H54 (cell line): ENCODE data around the gene ZCCHC7.
A peak's percentile ranks its signal among the peaks of the same experiment; 100 is the strongest.

Experiments used
- DNase-seq: peaks from one replicate; pipeline ENCODE4 v3.0.0; 2011; ENCODE audit warnings: low spot score, mixed read lengths; ENCODE audit not compliant: insufficient read length
- FAIRE-seq: peaks from 3 replicates; lab custom pipeline; 2011; peaks lifted over from hg19 to GRCh38; lab: Jason Lieb, UNC
- POLR2A ChIP-seq: IDR thresholded peaks from 2 replicates; pipeline ENCODE4 v1.6.1; 2011; ENCODE audit warnings: low read depth, mild to moderate bottlenecking, low read length

The ZCCHC7 gene

DNA sequence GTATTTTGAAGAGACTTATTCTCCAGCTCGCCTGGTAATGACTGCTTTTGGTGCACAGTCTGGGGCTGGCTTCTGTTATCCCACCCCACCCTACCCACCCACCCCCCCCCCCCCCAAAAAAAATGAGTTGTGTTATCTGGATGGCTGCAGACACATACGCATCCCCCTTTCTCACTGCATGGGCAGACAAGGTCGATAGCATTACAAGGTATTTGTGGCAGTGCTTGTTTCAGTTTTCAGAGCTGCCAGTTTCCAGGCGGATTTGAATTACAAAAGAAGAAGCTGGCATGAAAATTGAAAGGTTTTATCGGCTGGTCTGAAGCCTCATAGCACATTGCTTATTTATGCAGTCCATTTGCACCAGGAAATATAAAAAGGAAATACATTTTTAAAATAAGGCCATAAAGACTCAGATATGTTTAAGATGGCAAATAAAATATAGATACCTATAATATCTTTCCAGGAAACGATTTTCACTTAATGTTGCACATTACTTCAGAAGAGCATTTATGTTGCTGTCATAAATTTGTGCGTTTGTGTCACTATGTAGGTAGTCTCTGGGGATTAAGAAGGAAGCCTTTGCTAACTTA lies 217.0 kb downstream of the ZCCHC7 start:
- FAIRE-seq (no peak), DNase-seq (no peak)
- no peak for TF ChIP-seq POLR2A

DNA sequence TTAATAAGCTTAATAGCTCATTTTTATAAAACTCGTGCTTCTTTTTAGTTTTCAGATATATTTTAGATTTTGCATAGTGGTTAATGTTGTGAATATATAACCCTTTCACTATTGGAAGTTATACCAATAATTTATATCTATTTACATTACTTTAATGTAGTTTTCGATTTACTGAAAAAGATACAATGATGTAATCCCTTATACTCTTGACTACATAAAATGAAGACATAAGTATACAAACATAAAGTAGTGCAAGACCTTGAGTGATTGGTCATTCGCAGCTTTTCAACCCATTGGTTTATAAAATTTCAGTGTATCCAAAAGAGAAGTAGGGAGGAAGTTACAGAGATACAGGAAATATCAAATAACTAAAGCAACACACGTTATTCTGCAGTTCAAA lies 217.8 kb downstream of the ZCCHC7 start:
- DNase-seq (no peak), FAIRE-seq (no peak)
- TF ChIP-seq POLR2A = no peak

DNA sequence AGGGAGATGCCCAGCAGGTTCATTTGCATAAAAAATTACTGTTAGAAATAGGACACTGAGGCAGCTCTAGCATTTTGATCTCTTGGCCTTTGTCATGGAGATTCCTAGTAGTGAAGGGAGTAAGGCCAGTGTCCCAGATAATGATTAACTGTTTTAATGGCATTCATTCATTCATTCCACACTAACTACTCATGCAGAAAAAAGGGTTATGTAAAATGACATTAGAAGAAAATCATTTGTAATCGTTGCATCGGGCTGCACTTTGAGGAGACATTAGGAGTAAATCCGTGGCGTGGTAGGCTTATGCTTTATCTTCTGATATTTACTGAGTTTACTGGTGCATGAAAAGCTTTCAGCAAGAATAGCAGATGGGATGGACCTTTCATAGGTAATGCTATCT lies 219.5 kb downstream of the ZCCHC7 start:
- DNase-seq (no peak), FAIRE-seq (no peak)
- no peak for TF ChIP-seq POLR2A

DNA sequence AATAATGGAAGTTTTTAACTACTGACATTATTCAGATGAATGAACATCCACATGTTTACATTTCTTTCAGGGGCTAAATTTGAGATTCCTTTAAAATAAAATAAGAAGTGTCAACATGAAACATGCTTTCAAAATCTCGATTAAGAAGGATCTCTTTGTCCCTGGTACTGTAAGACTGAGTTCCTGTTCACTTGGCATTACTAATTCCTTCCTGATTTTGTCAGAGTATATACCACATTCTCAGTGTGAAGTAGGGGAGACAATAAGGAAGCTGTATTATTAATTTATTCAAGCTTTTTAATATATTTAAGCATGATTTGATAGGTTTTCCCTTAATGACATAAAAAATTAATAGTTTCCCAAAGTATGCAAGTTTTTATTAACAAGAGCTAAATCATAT lies 220.6 kb downstream of the ZCCHC7 start:
- TF ChIP-seq POLR2A = no peak
- no peak for FAIRE-seq
- no peak for DNase-seq

DNA sequence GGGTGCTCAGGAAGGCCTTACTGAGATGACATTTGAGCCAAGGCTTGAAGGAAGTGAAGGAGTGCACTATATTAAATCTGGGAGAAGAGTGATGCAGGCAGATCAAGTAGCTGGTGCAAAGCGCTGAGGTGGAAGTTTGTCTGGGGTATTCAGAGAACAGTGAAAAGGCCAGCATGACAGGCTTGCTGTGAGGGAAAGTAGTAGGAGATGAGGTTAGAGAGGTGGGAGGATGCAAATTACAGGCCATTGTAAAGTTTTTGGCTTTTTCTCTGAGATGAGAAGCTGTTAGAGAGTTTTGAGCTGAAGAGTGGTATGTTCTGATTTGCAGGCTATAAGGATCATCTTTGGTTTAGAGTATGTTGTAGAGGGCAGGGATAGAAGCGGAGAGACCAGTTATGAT lies 221.3 kb downstream of the ZCCHC7 start:
- FAIRE-seq (no peak), DNase-seq (no peak)
- TF ChIP-seq POLR2A = no peak

DNA sequence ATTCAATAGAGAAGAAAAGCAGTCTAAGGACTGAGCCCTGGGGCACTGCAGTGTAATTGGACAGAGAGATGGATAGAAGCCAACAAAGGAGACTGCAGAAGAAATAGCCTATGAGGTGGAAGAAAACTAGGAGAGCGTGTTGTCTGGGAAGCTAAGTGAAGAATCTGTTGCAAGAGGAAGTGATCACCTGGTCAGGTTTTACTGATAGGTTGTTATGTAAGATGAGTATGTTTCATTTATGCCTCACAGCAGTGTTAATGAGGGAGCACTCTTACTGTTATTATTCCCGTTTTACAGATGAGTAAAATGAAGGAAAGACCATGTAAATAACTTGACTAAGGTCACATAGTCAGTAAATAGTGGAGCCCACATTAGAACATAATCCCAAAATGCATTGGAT lies 222.1 kb downstream of the ZCCHC7 start:
- no peak for FAIRE-seq
- DNase-seq = no peak
- TF ChIP-seq POLR2A = no peak

DNA sequence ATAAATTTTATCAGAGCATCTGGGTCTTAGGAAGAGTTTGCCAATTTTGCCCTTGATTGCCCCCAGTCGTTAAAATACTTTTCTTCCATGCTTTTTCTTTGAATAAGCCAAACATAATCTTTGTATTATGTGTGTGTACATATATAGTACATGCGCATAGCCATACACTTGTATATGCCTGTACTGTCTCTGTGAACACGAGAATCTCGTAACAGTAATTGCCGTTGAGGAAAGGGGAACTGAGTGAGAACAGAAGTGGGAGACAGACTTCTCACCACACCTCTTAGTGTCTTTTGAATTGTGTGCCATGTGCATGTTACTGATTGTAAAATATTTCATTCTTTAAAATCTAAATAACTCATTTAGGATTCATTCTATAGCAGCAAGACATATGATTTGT lies 222.5 kb downstream of the ZCCHC7 start:
- no peak for FAIRE-seq
- DNase-seq = no peak
- no peak for TF ChIP-seq POLR2A

DNA sequence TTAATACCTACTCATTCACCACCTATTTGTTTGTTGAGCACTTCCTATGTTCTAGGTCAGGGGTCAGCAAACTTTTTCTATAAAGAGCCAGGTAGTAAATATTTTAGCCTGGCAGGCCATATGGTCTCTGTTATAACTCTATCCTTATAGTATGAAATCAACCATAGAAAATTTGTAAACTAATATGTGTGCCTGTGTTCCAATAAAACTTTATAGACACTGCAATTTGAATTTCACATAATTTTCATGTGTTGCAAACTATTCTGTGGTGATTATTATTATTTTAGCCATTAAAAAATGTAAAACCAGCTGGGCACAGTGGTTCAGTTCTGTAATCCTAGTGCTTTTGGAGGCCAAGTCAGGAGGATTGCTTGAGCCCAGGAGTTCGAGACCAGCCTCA lies 223.3 kb downstream of the ZCCHC7 start:
- DNase-seq (no peak), FAIRE-seq (no peak)

DNA sequence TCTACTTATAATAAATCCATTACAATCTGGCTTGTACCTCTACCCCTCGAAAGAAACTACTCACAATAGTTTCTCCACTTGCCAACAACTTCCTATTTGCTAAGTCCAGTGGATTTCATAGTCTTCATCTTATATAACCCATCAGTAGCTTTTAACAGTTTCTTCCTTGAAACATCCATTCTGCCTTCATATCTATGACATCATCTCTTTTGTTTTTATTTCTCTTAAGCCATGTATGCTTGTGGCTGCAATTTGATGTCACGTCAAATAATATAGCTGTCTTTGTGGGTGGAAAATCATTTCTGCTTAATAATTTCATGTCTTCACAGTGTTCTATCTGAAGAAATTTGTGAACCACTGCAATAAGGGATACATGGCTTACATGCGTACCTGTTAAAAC lies 224.7 kb downstream of the ZCCHC7 start:
- FAIRE-seq = no peak
- no peak for TF ChIP-seq POLR2A
- DNase-seq = no peak

More for the DNA sequence above, 223.3 kb downstream of the ZCCHC7 start:
- no peak for TF ChIP-seq POLR2A

DNA sequence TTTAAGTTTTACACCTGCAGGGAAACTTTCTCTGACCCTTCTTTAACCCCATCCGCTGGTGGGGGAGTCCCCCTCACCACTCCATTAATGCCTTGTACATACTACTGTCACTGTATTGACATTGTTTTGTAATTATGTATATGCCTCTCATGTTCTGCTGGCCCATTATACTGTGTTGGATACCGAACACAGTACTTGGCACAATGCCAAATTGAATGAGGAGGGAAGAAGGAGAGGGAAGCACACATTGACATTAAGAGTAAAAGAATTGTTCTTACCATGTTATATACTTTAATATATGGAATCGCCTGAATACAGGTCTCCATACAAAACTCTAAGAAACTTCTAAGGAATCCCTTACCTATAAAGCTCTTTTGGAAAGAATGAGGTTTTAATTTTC lies 228.5 kb downstream of the ZCCHC7 start:
- FAIRE-seq (no peak), DNase-seq (no peak)
- no peak for TF ChIP-seq POLR2A

DNA sequence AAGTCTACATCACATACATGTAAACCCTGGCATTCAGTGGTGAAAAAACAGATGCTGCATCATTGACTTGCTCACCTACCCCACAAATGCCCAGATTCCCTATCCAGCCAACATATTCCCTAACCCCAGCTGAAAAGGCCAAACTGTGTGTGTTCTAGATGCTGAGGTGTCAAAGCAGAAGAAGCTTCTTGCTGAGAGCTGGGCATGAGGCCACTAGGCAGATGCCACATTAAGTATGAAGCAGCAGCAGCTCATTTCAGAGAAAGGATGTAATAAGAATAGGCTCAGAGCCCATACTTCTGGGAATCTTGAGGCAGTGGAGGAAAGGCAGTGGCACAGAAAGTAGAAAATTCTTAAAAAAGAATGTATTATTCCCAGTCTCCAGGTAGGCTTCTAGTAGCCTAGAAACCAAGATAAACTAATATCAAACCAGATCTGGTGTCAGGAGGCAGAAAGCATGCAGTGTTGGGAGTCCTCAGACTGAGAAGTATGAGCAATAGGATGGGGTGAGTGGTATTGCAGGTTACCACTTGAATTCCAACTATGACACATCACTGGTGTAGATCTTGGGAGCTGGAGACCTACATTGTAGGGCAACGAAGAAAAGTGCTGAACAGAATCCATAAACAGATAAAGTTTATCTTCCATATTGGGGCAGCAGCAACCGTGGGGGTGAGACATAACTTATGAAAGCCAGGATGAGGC lies 230.3 kb downstream of the ZCCHC7 start:
- no peak for TF ChIP-seq POLR2A
- FAIRE-seq (peak; percentile 36), DNase-seq (no peak)

DNA sequence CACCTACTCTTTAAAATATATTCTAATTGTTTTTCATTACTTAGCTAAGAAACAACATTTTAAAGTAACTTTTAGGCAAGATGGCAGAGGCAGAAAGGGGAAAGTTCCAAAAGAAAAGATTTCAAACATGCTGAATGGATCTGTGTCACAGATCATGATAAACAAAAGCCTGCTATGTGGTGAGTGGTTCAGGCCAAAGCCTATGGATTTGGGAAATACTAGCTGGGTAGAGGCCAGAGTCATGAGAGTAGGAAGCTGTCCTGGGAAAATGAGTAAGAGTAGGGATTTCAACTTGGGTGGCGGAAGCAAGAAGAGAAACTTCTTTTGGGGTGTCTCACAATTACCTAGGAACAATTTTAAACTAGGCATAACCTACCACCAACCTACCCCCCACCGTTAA lies 233.4 kb downstream of the ZCCHC7 start:
- FAIRE-seq = no peak
- no peak for DNase-seq
- TF ChIP-seq POLR2A = no peak

DNA sequence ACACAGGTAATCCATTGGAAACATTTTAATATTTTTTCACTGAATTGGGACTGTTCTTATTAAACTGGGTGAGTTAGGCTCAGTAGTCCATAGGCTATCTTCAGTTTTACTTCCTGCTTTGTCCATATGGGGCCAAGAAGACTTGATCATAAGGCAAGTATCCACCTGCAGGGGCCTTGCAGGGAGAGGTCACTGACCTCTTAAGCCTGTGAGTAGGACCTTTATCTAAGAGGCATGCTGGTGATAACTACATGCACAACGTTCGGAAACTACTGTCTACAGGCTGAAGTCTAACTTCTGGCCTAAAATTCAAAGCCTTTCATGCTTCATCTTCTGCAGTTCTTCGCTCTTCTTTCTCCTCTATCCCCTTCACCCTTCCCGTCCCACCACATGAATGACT lies 242.1 kb downstream of the ZCCHC7 start:
- FAIRE-seq = no peak

DNA sequence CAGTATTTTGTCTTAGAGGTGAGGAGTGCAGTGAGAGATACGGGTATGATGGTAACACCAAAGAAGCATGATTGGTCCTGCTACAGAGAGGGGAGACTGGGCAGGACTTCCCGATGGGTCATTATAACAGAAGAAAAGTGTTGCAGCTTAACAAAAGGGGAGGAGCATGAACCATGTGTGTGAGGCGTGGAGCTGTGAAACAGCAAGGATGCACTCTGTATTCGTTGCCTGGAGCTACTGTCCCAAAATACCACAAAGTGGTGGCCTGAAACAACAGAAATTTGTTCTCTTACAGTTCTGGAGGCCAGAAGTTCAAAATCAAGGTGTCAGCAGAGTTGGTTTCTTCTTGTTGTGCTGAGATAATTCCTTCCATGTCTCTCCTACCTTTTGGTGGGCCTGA lies 242.8 kb downstream of the ZCCHC7 start:
- no peak for TF ChIP-seq POLR2A

More for the DNA sequence above, 242.1 kb downstream of the ZCCHC7 start:
- DNase-seq = no peak
- no peak for TF ChIP-seq POLR2A

DNA sequence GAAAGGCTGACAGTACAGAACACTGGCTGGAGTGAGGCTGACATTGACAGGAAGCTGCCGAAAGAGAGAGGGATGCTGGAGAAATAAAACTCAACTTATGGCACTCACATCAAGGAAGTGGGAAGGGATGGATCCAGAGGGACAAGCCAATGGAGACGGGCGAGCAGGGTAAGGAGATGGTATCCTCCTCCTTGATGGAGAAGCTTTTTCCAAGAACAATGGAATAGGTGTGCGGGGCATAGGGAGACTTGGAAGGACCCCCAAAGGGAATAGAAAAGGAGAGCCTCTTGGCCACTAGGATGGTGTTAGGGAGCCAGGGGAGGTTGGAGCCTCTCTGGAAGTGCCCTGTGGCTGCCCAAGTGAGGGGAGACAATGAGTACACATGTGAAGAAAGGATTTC lies 243.8 kb downstream of the ZCCHC7 start:
- no peak for TF ChIP-seq POLR2A
- no peak for FAIRE-seq

More for the DNA sequence above, 242.8 kb downstream of the ZCCHC7 start:
- no peak for DNase-seq
- no peak for FAIRE-seq

More for the DNA sequence above, 243.8 kb downstream of the ZCCHC7 start:
- no peak for DNase-seq
